NB4 (cell line): ENCODE measurements around the gene KRTAP4-8.
"Not testable (repeated sequence)": the region's sequence is repeated elsewhere in the genome, so short reads cannot be mapped to it uniquely, and the experiment has no call there.

Source experiments
- DNase-seq: peaks from one replicate; pipeline ENCODE4 v3.0.0; 2010; ENCODE audit warnings: low read depth
- H3K4me3 ChIP-seq: one replicate; pipeline ENCODE4 v1.5.1; 2011; ENCODE audit warnings: mild to moderate bottlenecking, low read depth, low read length, moderate library complexity
- CTCF ChIP-seq: IDR thresholded peaks from one replicate; pipeline ENCODE4 v1.5.1; 2012; ENCODE audit warnings: low read depth, low read length
- MAX ChIP-seq: IDR thresholded peaks from 2 replicates; pipeline ENCODE4 v1.6.1; 2011; ENCODE audit warnings: low read depth, low read length
- MYC ChIP-seq: IDR thresholded peaks from 2 replicates; pipeline ENCODE4 v1.6.1; 2011; ENCODE audit warnings: low read depth, low read length
- POLR2A ChIP-seq: IDR thresholded peaks from 2 replicates; pipeline ENCODE4 v1.6.1; 2011; ENCODE audit warnings: mild to moderate bottlenecking; ENCODE audit not compliant: insufficient read length; ENCODE audit errors: extremely low read depth

The KRTAP4-8 gene

GRCh38 chr17:41065829-41066624 is 31.9 kb downstream of the KRTAP4-8 start, which contains the start of gene KRTAP2-4:
Gene KRTAP2-4 (minus strand): TSS chr17:41065879. CDS start chr17:41065845, 34 bp downstream.
- H3K4me3 ChIP-seq: no peak within 1 kb of the TSS
- no peak for TF ChIP-seq MAX
- TF ChIP-seq CTCF: no peak
- no peak for TF ChIP-seq MYC
- TF ChIP-seq POLR2A: no peak
- peak; percentile 49 for DNase-seq

- not testable (repeated sequence) for DNase-seq
These were observed 32.8 kb downstream of the KRTAP4-8 start for GRCh38 chr17:41065016-41065689.

GRCh38 chr17:41064301-41064700 is 33.6 kb downstream of the KRTAP4-8 start:
- DNase-seq: no peak
- TF ChIP-seq POLR2A (no peak), MYC (no peak), CTCF (no peak), MAX (no peak)
- H3K4me3 ChIP-seq: no peak overlapping the region

More at GRCh38 chr17:41065016-41065689, 32.8 kb downstream of the KRTAP4-8 start:
- not testable (repeated sequence) for H3K4me3 ChIP-seq

- DNase-seq: no peak
- no peak overlapping the region for H3K4me3 ChIP-seq
- TF ChIP-seq POLR2A (no peak), CTCF (no peak), MYC (no peak), MAX (no peak)
These were observed 34.5 kb downstream of the KRTAP4-8 start for GRCh38 chr17:41063449-41063848.

- DNase-seq: no peak
- TF ChIP-seq MAX: no peak
- no peak for TF ChIP-seq CTCF
- no peak for TF ChIP-seq MYC
- TF ChIP-seq POLR2A: no peak
- H3K4me3 ChIP-seq: no peak overlapping the region
These were observed 36.0 kb downstream of the KRTAP4-8 start for GRCh38 chr17:41061964-41062363.

GRCh38 chr17:41060052-41060604 is 37.8 kb downstream of the KRTAP4-8 start, which contains the start of gene KRTAP2-3:
Gene KRTAP2-3 (minus strand): TSS chr17:41060114. CDS start chr17:41060050, 64 bp downstream.
- TF ChIP-seq POLR2A: no peak
- no peak for TF ChIP-seq MAX
- no peak for TF ChIP-seq CTCF
- TF ChIP-seq MYC: no peak
- H3K4me3 ChIP-seq: no peak within 1 kb of the TSS
- no peak for DNase-seq

GRCh38 chr17:41059276-41060051 is 38.5 kb downstream of the KRTAP4-8 start:
- DNase-seq, H3K4me3 ChIP-seq: not testable (repeated sequence)
